ENCODE data around the gene SCML1.

- TF ChIP-seq CTCF (IDR thresholded peaks at IDR 0.05) (no peak), POLR2A (IDR thresholded peaks at IDR 0.05) (no peak)
Measured at GRCh38 chrX:17738737-17739535, 1.6 kb downstream of the SCML1 start.

Data from tibial nerve (tissue), 3 donors.